ENCODE results near the gene ALDH1A2.

The ALDH1A2 gene

DNA sequence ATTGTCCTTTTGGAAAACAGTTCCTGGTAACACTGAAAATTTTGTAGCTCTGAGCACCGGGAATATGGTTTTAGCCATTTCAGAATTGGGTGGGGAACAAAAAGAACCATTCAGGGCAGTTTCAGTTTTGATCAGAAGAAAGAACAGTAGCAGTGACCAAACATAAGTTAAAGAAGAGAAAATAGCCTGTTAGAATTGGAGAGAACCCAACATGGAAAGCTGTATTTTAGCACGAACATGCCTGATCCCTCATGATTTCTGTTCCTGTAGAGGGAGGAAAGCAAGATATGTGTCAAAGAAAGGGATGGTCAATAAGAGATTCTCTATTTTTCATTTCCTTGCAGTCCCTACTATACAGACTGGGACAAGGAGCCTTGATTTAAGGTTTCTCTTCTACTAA, 119.9 kb downstream of the ALDH1A2 start:
- H3K27me3 ChIP-seq (replicated peaks; ENCODE audit: control insufficient read depth, insufficient read depth, low read length), result no peaks in the 10 kb centered on the region; the same call in 1 of the 2 replicates

DNA sequence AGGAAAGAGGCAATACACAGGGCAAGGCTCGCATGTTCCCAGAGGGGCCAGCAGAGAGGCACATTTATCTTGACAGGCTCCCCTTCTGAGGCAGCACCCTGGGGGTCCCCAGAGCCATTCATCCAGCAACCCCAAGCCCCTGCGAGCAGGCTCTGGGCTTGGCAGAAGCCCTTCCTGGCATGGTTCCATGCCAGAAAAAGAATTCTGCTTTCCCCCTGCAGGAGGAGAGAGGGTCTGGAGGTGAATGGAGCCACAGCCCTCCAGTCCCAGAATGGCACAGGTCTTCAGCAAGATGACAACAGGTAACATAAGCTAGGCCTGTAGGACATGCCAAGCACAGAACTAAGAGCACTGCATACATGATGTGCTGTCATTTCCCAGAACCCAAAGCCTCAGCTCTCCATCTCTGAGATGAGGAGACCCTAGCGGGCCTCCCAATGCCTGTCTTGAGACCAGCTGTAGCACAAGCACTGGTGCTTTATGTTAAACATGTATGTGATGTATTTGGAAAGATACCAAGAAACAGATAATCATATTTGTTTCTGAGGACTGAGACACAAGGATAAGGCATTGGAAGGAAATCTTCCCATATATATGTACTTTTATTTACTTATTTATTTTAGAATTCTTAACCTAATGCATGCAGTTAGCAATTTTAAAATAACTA, 121.6 kb downstream of the ALDH1A2 start:
- Histone ChIP-seq H3K27me3 (replicated peaks; ENCODE audit: control insufficient read depth, insufficient read depth, low read length) (no peaks in the 10 kb centered on the region; the same call in 1 of the 2 replicates), H3K4me3 (replicated peaks; ENCODE audit: low read depth, low read length) (no peak overlapping the region), H3K36me3 (ENCODE audit: control insufficient read depth, insufficient read depth, low read length) (no peaks in the 10 kb centered on the region)
- TF ChIP-seq, protein P1, sequence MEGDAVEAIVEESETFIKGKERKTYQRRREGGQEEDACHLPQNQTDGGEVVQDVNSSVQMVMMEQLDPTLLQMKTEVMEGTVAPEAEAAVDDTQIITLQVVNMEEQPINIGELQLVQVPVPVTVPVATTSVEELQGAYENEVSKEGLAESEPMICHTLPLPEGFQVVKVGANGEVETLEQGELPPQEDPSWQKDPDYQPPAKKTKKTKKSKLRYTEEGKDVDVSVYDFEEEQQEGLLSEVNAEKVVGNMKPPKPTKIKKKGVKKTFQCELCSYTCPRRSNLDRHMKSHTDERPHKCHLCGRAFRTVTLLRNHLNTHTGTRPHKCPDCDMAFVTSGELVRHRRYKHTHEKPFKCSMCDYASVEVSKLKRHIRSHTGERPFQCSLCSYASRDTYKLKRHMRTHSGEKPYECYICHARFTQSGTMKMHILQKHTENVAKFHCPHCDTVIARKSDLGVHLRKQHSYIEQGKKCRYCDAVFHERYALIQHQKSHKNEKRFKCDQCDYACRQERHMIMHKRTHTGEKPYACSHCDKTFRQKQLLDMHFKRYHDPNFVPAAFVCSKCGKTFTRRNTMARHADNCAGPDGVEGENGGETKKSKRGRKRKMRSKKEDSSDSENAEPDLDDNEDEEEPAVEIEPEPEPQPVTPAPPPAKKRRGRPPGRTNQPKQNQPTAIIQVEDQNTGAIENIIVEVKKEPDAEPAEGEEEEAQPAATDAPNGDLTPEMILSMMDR (IDR thresholded peaks at IDR 0.05; ENCODE audit: insufficient read depth, low read length, poor library complexity, severe bottlenecking), result no peak
- no peak for DNase-seq (ENCODE audit: extremely low read depth, insufficient read length)

More for the DNA sequence above, 119.9 kb downstream of the ALDH1A2 start:
- TF ChIP-seq, protein P1 (IDR thresholded peaks at IDR 0.05; ENCODE audit: insufficient read depth, low read length, poor library complexity, severe bottlenecking), result no peak
- Histone ChIP-seq H3K4me3 (replicated peaks; ENCODE audit: low read depth, low read length) (no peak overlapping the region), H3K36me3 (ENCODE audit: control insufficient read depth, insufficient read depth, low read length) (no peaks in the 10 kb centered on the region)
- DNase-seq (ENCODE audit: extremely low read depth, insufficient read length), result no peak

- DNase-seq (ENCODE audit: extremely low read depth, insufficient read length), result no peak
- H3K36me3 ChIP-seq (ENCODE audit: control insufficient read depth, insufficient read depth, low read length), result no peaks in the 10 kb centered on the region
- H3K27me3 ChIP-seq (replicated peaks; ENCODE audit: control insufficient read depth, insufficient read depth, low read length), result no peaks in the 10 kb centered on the region; the same call in 1 of the 2 replicates
- TF ChIP-seq, protein P1 (IDR thresholded peaks at IDR 0.05; ENCODE audit: insufficient read depth, low read length, poor library complexity, severe bottlenecking), result no peak
- H3K4me3 ChIP-seq (replicated peaks; ENCODE audit: low read depth, low read length), result no peak overlapping the region
Measured at GRCh38 chr15:57943171-57943570, 122.3 kb downstream of the ALDH1A2 start.

GRCh38 chr15:57941816-57942215, 123.7 kb downstream of the ALDH1A2 start:
- Histone ChIP-seq H3K36me3 (ENCODE audit: control insufficient read depth, insufficient read depth, low read length) (no peaks in the 10 kb centered on the region), H3K27me3 (replicated peaks; ENCODE audit: control insufficient read depth, insufficient read depth, low read length) (no peaks in the 10 kb centered on the region), H3K4me3 (replicated peaks; ENCODE audit: low read depth, low read length) (no peak overlapping the region)
- DNase-seq (ENCODE audit: extremely low read depth, insufficient read length), result no peak
- TF ChIP-seq, protein P1 (IDR thresholded peaks at IDR 0.05; ENCODE audit: insufficient read depth, low read length, poor library complexity, severe bottlenecking), result no peak

DNA sequence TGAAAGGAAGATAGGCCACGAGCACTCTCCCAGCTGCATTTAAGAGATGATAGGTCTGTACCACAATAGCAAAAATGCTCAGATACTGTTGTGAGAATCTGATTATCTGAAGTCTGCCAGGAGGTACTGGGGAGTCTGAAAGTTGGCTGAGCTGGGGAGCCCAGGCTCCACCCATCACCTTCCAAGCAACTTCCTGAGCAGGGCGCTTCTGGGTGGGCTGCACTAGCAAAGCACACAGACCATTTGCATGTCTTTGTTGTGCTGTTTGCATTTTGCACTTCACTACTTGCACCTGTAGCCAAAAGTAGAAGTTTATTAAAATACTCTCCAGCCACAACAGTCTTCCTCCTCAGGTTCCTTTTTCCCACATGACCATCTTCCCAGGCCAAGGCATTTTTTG, 133.2 kb downstream of the ALDH1A2 start:
- no peaks in the 10 kb centered on the region for H3K36me3 ChIP-seq (ENCODE audit: control insufficient read depth, insufficient read depth, low read length)
- TF ChIP-seq, protein P1 (IDR thresholded peaks at IDR 0.05; ENCODE audit: insufficient read depth, low read length, poor library complexity, severe bottlenecking), result no peak
- DNase-seq (ENCODE audit: extremely low read depth, insufficient read length), result no peak
- no peaks in the 10 kb centered on the region for H3K27me3 ChIP-seq (replicated peaks; ENCODE audit: control insufficient read depth, insufficient read depth, low read length)
- H3K4me3 ChIP-seq (replicated peaks; ENCODE audit: low read depth, low read length), result no peak overlapping the region
